GM18502 (cell line): ENCODE data around the gene F5.
"Not testable (repeated sequence)": the region's sequence is repeated elsewhere in the genome, so short reads cannot be mapped to it uniquely, and the experiment has no call there.

Experiments
- ATAC-seq: cut with Tn5 transposase; IDR thresholded peaks from one replicate; pipeline ENCODE4 v1.9.1; 2021; ENCODE audit warnings: mild to moderate bottlenecking; ENCODE audit not compliant: unreplicated experiment, poor library complexity

F5 gene

GRCh38 chr1:169546087-169546995 is 39.9 kb downstream of the F5 start:
- peak; percentile 87 for ATAC-seq

DNA sequence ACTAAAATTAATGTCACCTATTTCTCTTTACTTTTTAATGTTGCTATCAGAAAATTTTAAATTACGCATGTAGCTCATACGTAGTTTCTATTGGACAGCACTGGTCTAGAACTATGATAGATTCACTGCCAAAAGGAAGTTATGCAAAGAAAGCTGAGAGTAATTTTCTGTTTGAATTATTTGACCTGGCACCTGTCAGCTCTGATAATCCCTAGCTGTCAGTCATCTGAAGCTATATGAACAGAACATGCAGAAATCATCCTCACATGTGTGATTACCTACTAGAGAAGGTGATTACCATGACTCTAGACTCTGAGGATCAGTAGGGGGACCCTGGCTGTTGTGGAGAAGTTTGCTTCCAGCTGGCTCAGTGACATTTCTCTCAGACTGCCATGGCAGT is 40.8 kb downstream of the F5 start:
- ATAC-seq = no peak

- ATAC-seq = no peak
Observed at GRCh38 chr1:169538998-169539871, 47.0 kb downstream of the F5 start.

- no peak for ATAC-seq
Observed at GRCh38 chr1:169534653-169535052, 51.6 kb downstream of the F5 start.

DNA sequence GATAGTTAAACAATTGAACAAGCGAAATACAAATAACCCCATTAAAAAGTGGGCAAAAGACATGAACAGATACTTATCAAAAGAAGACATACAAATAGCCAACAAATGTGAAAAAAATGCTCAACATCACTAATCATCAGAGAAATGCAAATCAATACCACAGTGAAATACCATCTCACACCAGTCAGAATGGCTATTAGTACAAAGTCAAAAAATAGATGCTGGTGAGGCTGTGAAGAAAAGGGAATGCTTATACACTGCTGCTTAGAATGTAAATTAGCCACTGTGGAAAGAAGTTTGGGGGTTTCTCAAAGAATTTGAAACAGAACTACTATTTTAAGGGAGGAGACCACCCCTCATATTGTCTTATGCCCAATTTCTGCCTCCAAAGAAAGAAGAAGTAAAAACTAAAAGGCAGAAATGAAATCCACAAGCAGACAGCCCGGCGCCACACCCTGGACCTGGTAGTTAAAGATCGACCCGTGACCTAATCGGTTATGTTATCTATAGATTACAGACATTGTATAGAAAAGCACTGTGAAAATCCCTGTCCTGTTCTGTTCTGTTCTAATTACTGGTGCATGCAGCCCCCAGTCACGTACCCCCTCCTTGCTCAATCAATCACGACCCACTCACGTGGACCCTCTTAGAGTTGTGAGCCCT is 52.6 kb downstream of the F5 start:
- ATAC-seq = not testable (repeated sequence)

DNA sequence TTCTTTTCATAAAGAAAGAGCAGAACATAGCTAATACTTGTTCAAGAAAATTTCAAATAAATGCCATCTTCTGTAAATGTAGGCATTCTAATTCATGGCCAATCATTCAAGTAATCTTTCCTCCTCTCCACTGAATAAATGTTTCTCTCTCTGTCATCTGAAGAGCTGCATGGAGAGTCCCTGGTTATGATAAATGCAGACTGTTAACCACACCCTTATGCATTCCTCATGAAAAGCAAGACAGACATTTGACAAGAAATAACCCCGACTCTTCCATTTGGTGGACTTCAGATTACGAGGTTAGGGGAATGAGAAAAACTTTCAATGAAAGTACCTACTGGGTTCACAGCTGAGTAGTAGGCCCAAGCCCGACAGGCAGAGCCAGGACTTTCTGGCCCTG is 55.8 kb downstream of the F5 start:
- ATAC-seq = no peak

- ATAC-seq = no peak
Observed at GRCh38 chr1:169529068-169529642, 57.1 kb downstream of the F5 start.

DNA sequence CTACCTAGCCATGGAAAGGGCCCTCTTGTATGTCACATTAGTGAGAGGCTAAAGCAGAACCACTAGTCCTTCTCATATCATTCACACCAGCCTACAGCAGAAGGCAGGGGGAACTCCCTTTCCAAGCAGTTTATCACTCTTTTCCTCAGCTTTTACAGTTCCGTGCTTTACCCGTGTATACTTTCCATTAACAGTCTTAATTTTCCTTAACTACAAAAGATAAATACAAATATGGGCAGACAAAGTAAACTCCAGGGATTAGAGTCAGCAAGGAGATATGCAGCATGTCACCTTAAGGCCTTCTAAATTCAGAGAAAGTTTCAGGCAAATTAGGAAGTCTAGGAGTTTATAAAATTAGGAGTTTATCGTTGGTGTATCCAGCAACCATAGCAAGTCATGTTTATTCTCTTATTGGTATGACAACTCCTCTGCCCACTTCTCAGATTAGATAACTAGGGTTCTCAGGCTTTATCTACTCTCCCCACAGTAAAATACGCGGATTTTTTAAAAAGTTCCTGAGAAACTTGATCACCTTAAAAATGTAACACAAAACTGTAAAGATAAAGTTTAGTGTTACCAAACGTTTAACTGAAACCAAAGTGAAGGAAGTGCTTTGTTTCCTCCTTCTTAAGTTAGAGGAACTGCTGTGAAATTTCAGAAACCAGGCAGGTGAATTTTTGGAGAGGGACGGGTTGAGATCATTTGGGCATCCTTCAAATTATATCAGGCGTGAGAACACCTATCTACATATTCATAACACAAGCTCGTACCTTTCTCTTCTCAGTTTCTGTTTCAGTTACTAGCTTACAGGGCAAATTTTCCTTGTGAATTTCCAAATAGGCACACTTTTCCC is 57.8 kb downstream of the F5 start:
- no peak for ATAC-seq

- ATAC-seq = no peak
Observed at GRCh38 chr1:169527451-169528214, 58.6 kb downstream of the F5 start.

DNA sequence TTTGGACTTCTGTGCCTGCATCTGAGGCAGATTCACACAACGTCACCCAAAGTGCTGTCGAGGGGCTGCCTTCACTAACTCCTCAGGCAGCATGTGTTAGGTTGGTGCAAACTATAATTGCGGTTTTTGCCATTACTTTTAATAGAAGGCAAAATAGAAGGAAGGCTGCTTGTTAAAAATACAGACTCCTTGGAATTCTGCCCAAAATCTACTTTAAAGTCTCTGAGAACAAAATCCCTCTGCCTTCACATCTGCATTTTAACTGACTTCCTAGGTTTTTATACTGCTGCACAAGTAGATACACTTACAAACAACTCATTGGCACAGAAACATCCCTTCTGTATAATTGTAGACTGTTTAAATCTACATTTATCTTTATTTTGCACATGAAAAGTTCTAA is 59.3 kb downstream of the F5 start:
- ATAC-seq = no peak

- ATAC-seq = no peak
Observed at GRCh38 chr1:169526120-169526832, 60.0 kb downstream of the F5 start.

GRCh38 chr1:169525391-169525790 is 60.9 kb downstream of the F5 start:
- ATAC-seq = no peak

GRCh38 chr1:169523904-169524303 is 62.4 kb downstream of the F5 start:
- no peak for ATAC-seq

DNA sequence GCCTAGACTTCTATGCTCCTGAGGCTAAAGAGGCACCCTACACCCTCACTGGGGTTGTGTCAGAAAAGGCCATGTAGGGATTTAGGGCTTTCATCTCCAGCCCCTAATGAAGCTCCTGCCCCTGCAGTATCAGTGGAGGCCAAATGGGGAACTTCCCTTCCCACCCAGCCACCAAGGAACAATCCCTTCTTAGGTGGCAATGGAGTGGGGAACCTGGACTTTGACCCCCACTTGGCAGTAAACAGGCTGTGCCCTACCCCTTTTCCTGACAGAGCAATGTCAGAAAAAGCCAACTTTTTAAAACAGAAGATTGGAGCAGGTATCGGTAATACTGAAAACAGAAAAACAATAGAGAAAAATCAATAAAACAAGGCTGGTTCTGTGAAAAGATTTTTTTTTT is 65.1 kb downstream of the F5 start:
- no peak for ATAC-seq

GRCh38 chr1:169517558-169518186 is 68.6 kb downstream of the F5 start:
- no peak for ATAC-seq

GRCh38 chr1:169515641-169516040 is 70.6 kb downstream of the F5 start:
- no peak for ATAC-seq

DNA sequence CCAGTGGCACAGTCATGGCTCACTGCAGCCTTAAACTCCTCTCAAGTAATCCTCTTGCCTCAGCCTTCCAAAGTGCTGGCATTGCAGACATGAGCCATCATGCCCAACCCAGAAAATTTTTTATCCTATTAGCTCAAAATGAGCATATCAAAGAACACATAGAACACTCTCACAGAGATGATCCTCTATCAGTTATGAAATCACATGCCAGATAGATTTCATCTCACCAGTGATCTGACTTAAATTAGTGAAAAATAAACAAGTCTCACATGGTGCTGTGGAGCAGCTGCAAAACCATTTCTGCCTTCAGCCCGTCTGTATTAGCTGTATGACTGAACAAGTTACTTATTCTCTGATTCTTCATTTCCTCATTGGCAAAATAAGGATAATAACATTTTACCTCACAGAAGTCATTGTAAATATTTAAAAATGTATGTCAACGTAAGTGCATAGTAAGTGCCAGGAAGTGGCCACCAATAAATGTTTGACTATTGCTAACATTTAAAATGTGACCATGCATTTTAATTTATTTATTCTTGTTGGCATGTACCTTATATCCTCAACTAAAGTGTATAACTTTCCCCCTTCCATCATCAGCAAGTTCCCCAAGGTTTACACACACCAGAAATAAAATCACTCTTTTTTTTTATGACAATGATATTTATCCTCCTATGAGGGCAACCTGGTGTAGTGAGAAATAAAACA is 71.6 kb downstream of the F5 start:
- no peak for ATAC-seq
